D341Med (cell line): ENCODE results near the gene FEZF2.
A peak's percentile ranks its signal among the peaks of the same experiment; 100 is the strongest.

Experiments used
- DNase-seq: peaks from one replicate; pipeline ENCODE4 v3.0.0; 2012; ENCODE audit warnings: low spot score

Gene FEZF2

GRCh38 chr3:62373215-62373614, at the start of gene FEZF2:
TSS of gene FEZF2 (minus strand) at chr3:62373550. CDS start at chr3:62372868, 682 bp downstream.
- no peak for DNase-seq

GRCh38 chr3:62421207-62421606, 47.9 kb upstream of the FEZF2 start:
- peak; percentile 53 for DNase-seq

DNA sequence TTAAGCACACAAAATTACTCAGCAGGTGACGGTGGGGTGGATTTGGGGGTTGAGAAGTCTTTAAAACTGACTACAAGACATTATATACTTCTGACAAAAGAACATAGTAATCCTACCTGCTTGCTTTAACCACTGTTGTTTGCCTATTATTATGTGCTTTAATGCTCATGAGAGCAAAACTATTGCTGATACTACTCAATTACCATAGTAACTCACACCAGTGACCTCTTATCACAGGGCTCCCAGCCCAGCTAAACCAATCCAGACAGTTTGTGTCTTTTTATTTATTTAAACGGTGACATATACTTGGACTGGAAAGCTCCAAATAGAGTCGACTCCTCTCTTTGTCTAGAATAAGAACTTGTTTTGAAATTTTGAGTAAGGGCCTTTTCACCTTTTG, 42.8 kb upstream of the FEZF2 start:
- no peak for DNase-seq

DNA sequence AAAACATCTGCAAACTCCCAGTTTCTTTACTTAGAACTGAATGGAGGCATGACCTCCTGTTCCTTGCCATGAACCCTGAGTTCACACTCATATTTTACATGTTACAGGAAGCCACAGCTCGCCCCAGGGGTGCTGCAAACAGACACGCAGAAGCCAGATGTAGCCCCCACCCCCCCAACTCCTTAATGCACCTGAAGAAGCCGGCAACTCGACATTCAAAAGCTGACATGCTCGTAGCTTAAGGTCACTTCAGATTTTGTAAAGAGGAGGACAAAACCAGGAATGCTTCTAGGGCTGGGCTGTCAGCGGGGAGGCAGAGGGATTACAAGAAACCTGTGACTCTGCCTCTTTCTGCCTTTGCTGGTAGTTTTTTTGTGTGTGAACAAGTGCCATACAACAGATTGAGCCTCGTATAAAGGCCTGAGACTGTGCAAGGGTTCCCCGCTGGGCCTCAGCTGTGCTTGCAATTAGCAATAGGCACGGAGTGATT, 42.0 kb upstream of the FEZF2 start:
- DNase-seq, result no peak

DNA sequence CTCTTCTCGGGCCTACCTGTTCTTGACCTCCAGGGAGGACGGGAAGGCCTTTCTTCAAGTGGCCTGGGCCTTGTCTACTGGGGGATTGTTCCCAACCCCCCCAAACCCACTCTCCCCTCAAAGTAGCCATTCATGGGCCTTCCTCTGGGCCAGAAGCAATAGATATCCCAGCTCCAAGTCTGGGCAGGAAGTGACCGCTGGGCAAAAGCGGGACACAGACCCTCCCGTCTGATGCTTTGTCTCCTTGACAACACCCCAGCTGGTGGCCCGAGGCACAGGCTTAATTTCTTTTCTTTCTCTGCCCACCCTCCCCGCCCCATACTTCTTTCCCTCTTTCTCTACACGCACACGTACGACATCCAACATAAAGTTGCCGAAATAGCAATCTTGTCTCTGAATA, 41.4 kb upstream of the FEZF2 start:
- no peak for DNase-seq

DNA sequence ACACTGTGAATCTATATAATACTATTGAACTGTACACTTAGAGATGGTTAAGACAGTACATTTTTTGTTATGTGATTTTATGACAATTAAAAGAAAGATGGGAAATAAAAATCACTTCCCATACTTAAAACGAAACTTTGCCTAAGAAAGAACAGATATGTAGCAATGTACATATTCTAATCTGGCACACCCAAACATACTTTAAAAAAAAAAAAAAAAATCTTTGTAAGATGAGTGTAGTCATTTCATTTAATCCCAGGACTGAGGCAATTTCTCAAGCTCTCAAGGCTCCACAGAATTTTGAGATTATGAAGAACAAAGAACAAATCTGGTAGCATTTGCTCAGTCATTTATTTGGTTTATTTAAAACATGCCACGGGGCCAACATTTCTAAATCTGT, 40.3 kb upstream of the FEZF2 start:
- DNase-seq, result no peak

DNA sequence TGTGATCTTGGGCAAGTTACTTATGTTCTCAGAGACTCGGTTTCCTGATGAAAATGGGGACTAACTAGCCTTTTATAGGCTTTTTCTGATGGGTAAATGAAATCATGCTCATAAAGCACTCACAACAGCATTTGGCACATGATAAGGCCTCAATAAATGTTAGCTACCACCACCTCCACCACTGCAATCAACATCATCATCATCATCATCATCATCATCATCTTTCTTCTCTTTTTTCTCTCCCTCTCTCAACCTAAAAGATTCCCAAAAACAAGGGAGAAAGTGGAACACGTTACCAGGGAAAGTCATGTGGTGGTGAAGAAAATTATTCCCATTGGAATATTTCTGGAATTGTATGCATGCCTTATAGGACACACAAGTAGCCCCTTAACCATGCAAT, 33.6 kb upstream of the FEZF2 start:
- no peak for DNase-seq

- DNase-seq, result no peak
These were observed 32.2 kb upstream of the FEZF2 start for GRCh38 chr3:62405566-62405965.

- DNase-seq, result no peak
These were observed 31.8 kb upstream of the FEZF2 start for GRCh38 chr3:62405135-62405534.

- no peak for DNase-seq
These were observed 31.0 kb upstream of the FEZF2 start for GRCh38 chr3:62404321-62404720.

DNA sequence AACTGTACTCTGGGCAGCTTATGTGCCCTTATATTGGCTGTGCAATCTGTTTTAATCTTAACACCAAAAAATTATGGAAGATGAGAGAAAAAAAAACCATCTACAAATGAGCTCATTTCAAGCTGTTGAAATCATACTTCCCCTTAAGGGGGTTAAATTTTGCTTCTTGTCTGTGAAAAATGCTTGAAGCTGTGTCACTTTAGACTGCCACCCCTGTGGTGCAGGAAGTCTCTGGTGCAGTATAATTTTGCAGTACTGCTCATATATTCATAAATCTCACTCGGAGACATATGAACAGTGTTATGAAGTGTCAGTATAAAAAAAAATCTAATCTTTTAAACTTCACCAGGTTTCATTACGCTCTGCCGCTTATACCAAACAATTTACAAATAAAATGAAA, 30.4 kb upstream of the FEZF2 start:
- DNase-seq, result no peak

- no peak for DNase-seq
These were observed 19.4 kb upstream of the FEZF2 start for GRCh38 chr3:62392626-62393292.

GRCh38 chr3:62387251-62387650, 13.9 kb upstream of the FEZF2 start:
- DNase-seq, result no peak

DNA sequence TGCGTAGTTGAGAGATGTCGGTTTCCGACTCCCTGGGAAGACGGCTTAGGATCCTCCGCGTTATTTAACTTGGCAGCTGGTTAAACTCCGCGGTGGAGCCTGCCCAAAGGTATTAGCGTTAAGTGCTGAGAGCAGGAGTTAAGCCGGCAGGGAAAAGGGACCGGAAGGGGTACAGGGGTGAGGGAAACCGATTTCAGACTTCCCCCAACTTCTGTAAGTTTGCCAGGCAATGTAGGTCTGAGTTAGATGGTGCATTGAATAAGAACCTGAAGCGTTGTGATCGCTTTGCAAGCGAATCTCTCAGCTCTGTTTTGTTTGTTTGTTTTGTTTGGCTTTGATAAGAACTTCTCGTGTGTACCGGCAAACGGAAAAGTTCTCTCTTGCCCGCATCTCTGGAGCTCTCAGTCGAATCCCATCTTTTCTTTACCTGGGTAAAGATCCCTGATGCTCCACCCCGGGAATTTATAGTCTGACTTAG, 6.0 kb upstream of the FEZF2 start:
- DNase-seq, result peak; percentile 76

- no peak for DNase-seq
These were observed 5.6 kb upstream of the FEZF2 start for GRCh38 chr3:62378921-62379320.

GRCh38 chr3:62378311-62378789, 5.0 kb upstream of the FEZF2 start:
- DNase-seq, result no peak

DNA sequence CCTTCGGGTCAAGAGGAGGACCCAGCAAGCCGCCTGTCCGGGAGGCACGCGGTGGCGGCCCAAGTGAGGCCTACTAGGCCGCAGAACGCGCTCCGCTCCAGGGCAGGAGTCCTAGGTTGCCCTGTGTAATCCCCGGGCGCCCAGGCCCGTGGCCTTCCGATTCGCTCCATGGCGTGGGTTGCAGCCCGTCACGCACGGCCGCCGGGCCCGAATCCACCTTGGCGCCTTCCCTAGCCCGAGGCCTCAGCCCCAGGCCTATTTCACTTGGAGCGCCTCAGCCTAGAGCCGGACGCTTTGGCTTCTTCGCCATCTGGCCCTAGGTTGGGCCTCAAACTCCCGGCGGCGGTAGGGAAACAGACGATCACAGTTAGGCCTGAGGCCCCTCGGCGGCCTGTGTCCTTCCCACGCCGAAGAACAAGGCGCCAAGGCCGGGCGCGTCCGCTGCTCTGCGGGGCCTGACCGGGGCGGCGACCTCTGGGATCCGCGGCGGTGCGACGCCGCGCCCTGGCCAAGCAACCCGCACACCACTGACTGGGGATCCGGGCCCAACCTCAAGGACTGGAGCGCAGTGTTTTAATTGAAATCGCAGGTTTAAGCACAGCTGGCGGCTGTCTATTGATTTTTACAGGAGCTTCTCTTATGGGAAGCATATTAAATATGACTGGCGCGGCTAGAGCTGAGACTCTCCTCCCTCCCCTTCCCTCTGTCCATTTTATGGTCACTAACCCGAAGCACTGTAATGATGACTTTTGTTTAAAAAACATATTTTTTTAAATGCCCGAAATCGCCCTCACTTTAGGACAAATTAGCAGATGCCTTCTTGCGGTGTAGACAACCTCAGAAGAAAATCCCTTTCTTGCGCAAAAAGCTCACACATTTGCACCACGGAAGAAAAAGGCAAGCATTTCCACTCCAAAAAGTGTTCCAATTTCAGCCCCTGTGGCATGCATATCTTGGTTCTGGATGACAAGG, 3.8 kb upstream of the FEZF2 start:
- DNase-seq, result no peak

GRCh38 chr3:62376454-62376720, 3.0 kb upstream of the FEZF2 start:
- no peak for DNase-seq

GRCh38 chr3:62375655-62376453, 2.5 kb upstream of the FEZF2 start:
- no peak for DNase-seq

DNA sequence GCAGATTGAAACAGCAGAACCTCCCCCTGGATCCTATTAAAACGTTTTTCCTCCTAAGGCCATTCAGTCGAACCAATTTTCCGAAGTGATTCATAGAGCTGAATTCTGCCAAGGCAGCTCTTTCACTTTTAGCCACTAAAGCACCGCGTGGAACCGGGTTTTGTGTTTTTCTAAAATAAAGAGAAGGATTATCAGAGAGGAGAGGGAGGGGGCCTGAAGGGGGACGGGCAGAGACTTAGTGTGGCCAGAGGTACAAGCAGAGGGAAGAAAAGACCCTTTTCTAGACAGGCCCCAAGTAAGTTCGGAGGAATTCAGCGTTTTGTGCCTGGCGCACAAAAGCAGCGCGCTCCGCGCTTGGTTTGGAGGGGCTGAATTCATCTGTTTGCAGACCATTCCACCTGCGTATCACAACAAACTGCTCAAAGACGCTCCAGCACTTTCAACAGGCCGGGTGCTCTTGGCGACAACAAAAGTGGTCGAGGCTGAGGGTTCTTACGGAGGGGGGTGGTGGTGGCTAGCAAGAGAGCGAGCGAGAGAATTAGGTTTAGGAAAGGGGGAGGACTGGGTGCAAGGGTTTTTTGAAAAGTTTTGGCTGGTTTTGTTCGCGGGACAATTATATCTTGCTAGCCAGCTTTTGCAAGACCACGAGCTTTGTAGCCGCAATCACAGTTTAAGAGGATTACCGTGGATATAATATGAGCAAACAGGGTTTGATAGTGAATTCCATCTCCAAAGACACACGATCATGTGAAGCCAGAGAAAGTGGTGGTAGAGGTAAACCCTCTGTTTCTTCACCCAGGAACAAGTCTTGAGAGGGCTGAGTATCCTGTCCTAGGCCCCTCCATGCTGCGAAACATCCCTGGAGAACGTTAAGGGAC, 1.2 kb upstream of the FEZF2 start:
- no peak for DNase-seq

GRCh38 chr3:62373714-62374333, 474 bp upstream of the FEZF2 start:
- no peak for DNase-seq
